Measurements from ENCODE around the gene DENND4A.

DENND4A gene

GRCh38 chr15:65747265-65747664 is 44.8 kb downstream of the DENND4A start:
- H3K4me3 ChIP-seq (ENCODE audit: low read depth, low read length), result no peak overlapping the region
- H3K27ac ChIP-seq (ENCODE audit: extremely low read depth, low read depth, low read length), result no peak overlapping the region
- CTCF ChIA-PET, result interaction anchor here (0.6 kb wide), 1 partner anchor 804 kb away, joined by 4 read pairs; no protein-coding TSS in a partner anchor
- H3K9me3 ChIP-seq (ENCODE audit: control insufficient read depth, insufficient read depth, low read depth, low read length), result no peaks in the 10 kb centered on the region
- TF ChIP-seq ZSCAN16 (tag by site-specific recombination; IDR thresholded peaks at IDR 0.05), result no peak
- peak; percentile 44 for TF ChIP-seq ZNF664 (tag by site-specific recombination; IDR thresholded peaks at IDR 0.05)
- TF ChIP-seq ZNF704 (tag by site-specific recombination; IDR thresholded peaks at IDR 0.05), result no peak
- TF ChIP-seq ZNF580 (tag by site-specific recombination; IDR thresholded peaks at IDR 0.05), result 0 out of 2 replicates have a peak, but pooled peaks have one; percentile 12
- TF ChIP-seq REST (tag by site-specific recombination; IDR thresholded peaks at IDR 0.05), result no peak
- peak; percentile 94 for TF ChIP-seq ZNF768 (tag by site-specific recombination; IDR thresholded peaks at IDR 0.05)
- no peak for TF ChIP-seq ZNF280D (tag by site-specific recombination; IDR thresholded peaks at IDR 0.05)
- no peak for TF ChIP-seq ZNF416 (tag by site-specific recombination; IDR thresholded peaks at IDR 0.05)
- TF ChIP-seq FEZF1 (tag by site-specific recombination; IDR thresholded peaks at IDR 0.05), result no peak
- peaks cover 16% of the 10 kb centered on the region for H3K4me1 ChIP-seq (ENCODE audit: control insufficient read depth, insufficient read depth, low read length)
- POLR2A ChIA-PET, result interaction anchor here (0.6 kb wide), 1 partner anchor 51 kb away, joined by 3 read pairs; no protein-coding TSS in a partner anchor
- peaks cover 0 to 4% of the 10 kb centered on the region in 2 experiments; a peak in 2 of 3 replicates for H3K36me3 ChIP-seq (ENCODE audit: control insufficient read depth in 2 of 2, insufficient read depth in 1 of 2, low read length in 2 of 2)

- H3K4me1 ChIP-seq (ENCODE audit: control insufficient read depth, insufficient read depth, low read length), result peaks cover 16% of the 10 kb centered on the region
- CTCF ChIA-PET, result no interaction called here
- H3K9me3 ChIP-seq (ENCODE audit: control insufficient read depth, insufficient read depth, low read depth, low read length), result no peaks in the 10 kb centered on the region
- no peaks in the 10 kb centered on the region; a peak in 2 of 3 replicates for H3K36me3 ChIP-seq (ENCODE audit: control insufficient read depth in 2 of 2, insufficient read depth in 1 of 2, low read length in 2 of 2)
- TF ChIP-seq ZNF37A (tag by site-specific recombination; IDR thresholded peaks at IDR 0.05) (no peak), ZNF692 (tag by site-specific recombination; IDR thresholded peaks at IDR 0.05) (peak; percentile 91)
- no peak overlapping the region for H3K4me3 ChIP-seq (ENCODE audit: low read depth, low read length)
- POLR2A ChIA-PET, result no interaction called here
- no peak overlapping the region for H3K27ac ChIP-seq (ENCODE audit: extremely low read depth, low read depth, low read length)
These were observed 48.3 kb downstream of the DENND4A start for GRCh38 chr15:65743637-65744252.

Data from HEK293 (cell line).